ENCODE data around the gene HTR1D.

GRCh38 chr1:23167353-23168078, 49.8 kb downstream of the HTR1D start:
- TF ChIP-seq, protein P1, sequence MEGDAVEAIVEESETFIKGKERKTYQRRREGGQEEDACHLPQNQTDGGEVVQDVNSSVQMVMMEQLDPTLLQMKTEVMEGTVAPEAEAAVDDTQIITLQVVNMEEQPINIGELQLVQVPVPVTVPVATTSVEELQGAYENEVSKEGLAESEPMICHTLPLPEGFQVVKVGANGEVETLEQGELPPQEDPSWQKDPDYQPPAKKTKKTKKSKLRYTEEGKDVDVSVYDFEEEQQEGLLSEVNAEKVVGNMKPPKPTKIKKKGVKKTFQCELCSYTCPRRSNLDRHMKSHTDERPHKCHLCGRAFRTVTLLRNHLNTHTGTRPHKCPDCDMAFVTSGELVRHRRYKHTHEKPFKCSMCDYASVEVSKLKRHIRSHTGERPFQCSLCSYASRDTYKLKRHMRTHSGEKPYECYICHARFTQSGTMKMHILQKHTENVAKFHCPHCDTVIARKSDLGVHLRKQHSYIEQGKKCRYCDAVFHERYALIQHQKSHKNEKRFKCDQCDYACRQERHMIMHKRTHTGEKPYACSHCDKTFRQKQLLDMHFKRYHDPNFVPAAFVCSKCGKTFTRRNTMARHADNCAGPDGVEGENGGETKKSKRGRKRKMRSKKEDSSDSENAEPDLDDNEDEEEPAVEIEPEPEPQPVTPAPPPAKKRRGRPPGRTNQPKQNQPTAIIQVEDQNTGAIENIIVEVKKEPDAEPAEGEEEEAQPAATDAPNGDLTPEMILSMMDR (IDR thresholded peaks at IDR 0.05), result no peak
- TF ChIP-seq POLR2A (IDR thresholded peaks at IDR 0.05), result no peak
